ENCODE measurements around the gene TEDC2. TPM values are rescaled to one million over a fixed set of nuclear protein-coding genes. Genes with fewer than 3 reads are reported as not detected.

The TEDC2 gene
- total RNA-seq, 1 donor from 2014 or later, result 29.1 TPM

DNA sequence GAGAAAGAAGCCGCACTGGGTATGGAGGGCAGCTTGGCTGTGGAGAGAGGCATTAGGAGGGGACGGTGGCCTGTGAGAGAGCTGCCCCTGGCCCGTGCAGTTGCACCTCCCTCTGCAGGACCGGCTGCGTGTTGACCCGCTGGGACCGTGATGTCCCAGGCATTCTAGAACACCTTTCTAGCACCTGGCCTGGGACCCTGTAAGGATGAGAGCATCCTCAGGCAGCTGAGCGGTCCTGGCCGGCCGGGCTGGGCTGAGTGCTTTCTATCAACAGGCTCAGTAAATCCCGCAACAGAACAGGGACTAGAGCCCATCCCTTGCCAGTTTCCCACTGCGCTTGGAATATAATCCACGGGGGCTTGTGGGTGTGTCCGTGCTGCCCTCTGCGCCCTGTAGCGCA is 29.7 kb downstream of the TEDC2 start:
- Histone ChIP-seq H3F3A (ENCODE audit: low read depth) (no peaks in the 10 kb centered on the region), H3K27me3 (no peaks in the 10 kb centered on the region), H4K20me1 (ENCODE audit: low read depth) (peaks cover 2% of the 10 kb centered on the region), H3K9ac (no peak overlapping the region), H3K36me3 (no peaks in the 10 kb centered on the region), H3K4me3 (no peak overlapping the region), H3K9me3 (ENCODE audit: low read depth) (no peaks in the 10 kb centered on the region), H3K27ac (no peak overlapping the region), H3K4me1 (no peaks in the 10 kb centered on the region), H3K79me2 (ENCODE audit: low read depth) (no peaks in the 10 kb centered on the region), H3K4me2 (no peak overlapping the region), H2AFZ (replicated peaks) (no peak overlapping the region)
- TF ChIP-seq EZH2 (IDR thresholded peaks at IDR 0.05), result no peak
- TF ChIP-seq CTCF (IDR thresholded peaks at IDR 0.05), result no peak
- no peak for TF ChIP-seq EZH2phosphoT487 (IDR thresholded peaks at IDR 0.05)
- Mint-ChIP-seq H3K27me3 (ENCODE audit: insufficient read depth, low read depth) (peaks cover 10% of the 10 kb centered on the region), H3K9me3 (no peaks in the 10 kb centered on the region), H3K4me3 (no peak overlapping the region), H3K27ac (no peak overlapping the region), H3K4me1 (peaks cover 17% of the 10 kb centered on the region), H3K36me3 (no peaks in the 10 kb centered on the region)
- no peak for DNase-seq (ENCODE audit: low spot score)

DNA sequence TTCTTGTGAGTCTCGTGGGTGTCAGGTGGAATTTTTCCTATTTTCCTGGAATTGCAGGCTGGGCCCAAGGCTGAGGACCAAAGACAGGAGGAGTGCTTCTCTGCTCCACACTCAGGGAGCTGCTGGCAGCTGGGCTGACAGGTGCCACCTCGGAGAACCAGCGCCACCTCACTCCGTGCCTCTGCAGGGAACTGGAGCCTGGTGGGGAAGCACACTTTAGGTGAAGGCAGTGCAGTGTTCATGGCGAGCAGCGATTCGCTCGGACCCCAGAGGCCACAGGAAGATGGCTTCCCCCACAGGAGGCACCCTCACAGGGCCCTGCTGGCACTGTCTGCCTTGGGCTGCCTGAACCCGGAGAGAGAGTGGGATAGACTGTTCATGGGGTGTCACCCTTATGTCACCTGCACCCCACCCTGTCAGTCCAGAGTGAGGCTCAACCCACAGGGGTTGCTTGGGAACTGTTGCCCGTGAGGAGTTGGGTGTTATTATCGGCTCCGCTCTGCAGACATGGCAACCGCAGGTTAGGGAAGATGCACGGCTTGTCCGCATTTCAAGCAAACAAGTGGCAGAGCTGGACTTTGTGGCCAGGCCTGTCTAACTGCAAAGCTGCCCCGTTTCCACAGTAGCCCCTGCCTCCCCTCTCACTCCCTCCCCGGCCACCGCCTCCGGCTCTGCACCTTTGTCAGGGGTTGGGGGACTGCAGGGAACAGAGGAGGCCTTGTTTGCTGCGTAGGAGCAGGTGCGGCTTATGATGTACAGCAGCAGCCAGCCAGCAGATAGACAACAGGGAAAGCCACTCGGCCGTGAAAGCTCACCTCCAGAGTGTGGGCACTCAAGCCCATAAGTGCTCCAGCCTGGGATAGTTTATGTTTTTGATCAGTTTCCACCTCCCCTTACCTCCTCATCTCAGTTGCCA is 30.5 kb downstream of the TEDC2 start:
- peaks cover 2% of the 10 kb centered on the region for H4K20me1 ChIP-seq (ENCODE audit: low read depth)
- Mint-ChIP-seq H3K27me3 (ENCODE audit: insufficient read depth, low read depth) (peaks cover 8% of the 10 kb centered on the region), H3K27ac (no peak overlapping the region), H3K4me3 (no peak overlapping the region), H3K4me1 (peaks cover 10% of the 10 kb centered on the region), H3K9me3 (no peaks in the 10 kb centered on the region), H3K36me3 (no peaks in the 10 kb centered on the region)
- DNase-seq (ENCODE audit: low spot score), result no peak
- no peaks in the 10 kb centered on the region for H3K27me3 ChIP-seq
- no peaks in the 10 kb centered on the region for H3K9me3 ChIP-seq (ENCODE audit: low read depth)
- H3K4me2 ChIP-seq, result no peak overlapping the region
- no peaks in the 10 kb centered on the region for H3K79me2 ChIP-seq (ENCODE audit: low read depth)
- no peak overlapping the region for H2AFZ ChIP-seq (replicated peaks)
- H3K4me1 ChIP-seq, result no peaks in the 10 kb centered on the region
- no peaks in the 10 kb centered on the region for H3F3A ChIP-seq (ENCODE audit: low read depth)
- no peak overlapping the region for H3K27ac ChIP-seq
- no peak overlapping the region for H3K4me3 ChIP-seq
- H3K36me3 ChIP-seq, result no peaks in the 10 kb centered on the region
- no peak for TF ChIP-seq CTCF (IDR thresholded peaks at IDR 0.05)
- no peak for TF ChIP-seq EZH2phosphoT487 (IDR thresholded peaks at IDR 0.05)
- no peak for TF ChIP-seq EZH2 (IDR thresholded peaks at IDR 0.05)
- no peak overlapping the region for H3K9ac ChIP-seq

DNA sequence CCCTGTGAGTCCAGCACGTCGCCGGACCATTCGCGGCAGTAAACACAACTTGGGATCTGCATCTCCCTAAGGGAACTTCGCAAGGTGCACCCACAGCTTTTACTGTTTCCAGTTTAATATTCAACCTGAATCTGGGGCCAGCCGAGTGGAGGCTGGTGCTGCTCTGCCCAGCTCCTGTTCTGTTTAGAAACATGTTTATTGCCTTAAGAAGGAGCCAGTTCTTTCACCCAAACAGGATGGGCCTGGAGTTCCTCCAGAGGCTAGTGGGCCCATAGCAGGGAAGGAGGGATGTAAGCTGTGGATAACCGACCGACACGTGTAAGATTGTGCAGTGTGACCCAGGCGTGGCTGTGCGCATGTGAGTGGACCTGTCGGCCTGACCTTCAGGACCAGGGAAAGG is 32.4 kb downstream of the TEDC2 start:
- H3K4me3 Mint-ChIP-seq, result no peak overlapping the region

More for the DNA sequence above, 32.4 kb downstream of the TEDC2 start:
- H3K9ac ChIP-seq, result peak overlapping the region; percentile 20
- H3K9me3 Mint-ChIP-seq, result no peaks in the 10 kb centered on the region
- no peak overlapping the region for H3K4me2 ChIP-seq
- H3K36me3 ChIP-seq, result no peaks in the 10 kb centered on the region
- DNase-seq (ENCODE audit: low spot score), result no peak
- TF ChIP-seq CTCF (IDR thresholded peaks at IDR 0.05) (no peak), EZH2phosphoT487 (IDR thresholded peaks at IDR 0.05) (no peak), EZH2 (IDR thresholded peaks at IDR 0.05) (no peak)
- no peaks in the 10 kb centered on the region for H3F3A ChIP-seq (ENCODE audit: low read depth)
- H3K4me3 ChIP-seq, result no peak overlapping the region
- no peaks in the 10 kb centered on the region for H3K36me3 Mint-ChIP-seq
- H3K27me3 ChIP-seq, result no peaks in the 10 kb centered on the region
- H3K27me3 Mint-ChIP-seq (ENCODE audit: insufficient read depth, low read depth), result peaks cover 6% of the 10 kb centered on the region
- H3K79me2 ChIP-seq (ENCODE audit: low read depth), result no peaks in the 10 kb centered on the region
- no peaks in the 10 kb centered on the region for H3K9me3 ChIP-seq (ENCODE audit: low read depth)
- H4K20me1 ChIP-seq (ENCODE audit: low read depth), result no peaks in the 10 kb centered on the region
- H2AFZ ChIP-seq (replicated peaks), result no peak overlapping the region
- H3K4me1 ChIP-seq, result no peaks in the 10 kb centered on the region
- no peak overlapping the region for H3K27ac Mint-ChIP-seq
- H3K27ac ChIP-seq, result no peak overlapping the region
- H3K4me1 Mint-ChIP-seq, result peaks cover 3% of the 10 kb centered on the region

Measured in neural progenitor cell (in vitro differentiated cells).